Esophagus mucosa (tissue), 1 donor: ENCODE measurements around the gene PIEZO2. TPM values are rescaled to one million over a fixed set of nuclear protein-coding genes. Genes with fewer than 3 reads are reported as not detected.
"Not testable (repeated sequence)": the region's sequence is repeated elsewhere in the genome, so short reads cannot be mapped to it uniquely, and the experiment has no call there.

Source experiments
- ATAC-seq: fragments of 200-7000 bp; cut with Tn5 transposase; one replicate; pipeline ENCODE4 v1.9.1; 2020
- total RNA-seq: library from RNA; stranded (reverse); gene quantifications from one replicate; pipeline ENCODE4 v1.2.4, GENCODE V29; 2023
- donor health status: DM: yes; HTN: yes; CAD: no.

PIEZO2 gene
- total RNA-seq, 1 donor from 2014 or later: 0.76 TPM

GRCh38 chr18:10663750-10664149, 485.6 kb downstream of the PIEZO2 start:
- no peak for ATAC-seq

GRCh38 chr18:10661317-10661716, 488.1 kb downstream of the PIEZO2 start:
- peak; percentile 84 for ATAC-seq

GRCh38 chr18:10660179-10660884, 489.0 kb downstream of the PIEZO2 start:
- peak; percentile 73 for ATAC-seq

- ATAC-seq: no peak
Measured at GRCh38 chr18:10659594-10659993, 489.8 kb downstream of the PIEZO2 start.

- ATAC-seq: no peak
Measured at GRCh38 chr18:10659000-10659399, 490.4 kb downstream of the PIEZO2 start.

GRCh38 chr18:10644003-10644402, 505.4 kb downstream of the PIEZO2 start:
- ATAC-seq: not testable (repeated sequence)

GRCh38 chr18:10642915-10643524, 506.3 kb downstream of the PIEZO2 start:
- ATAC-seq: not testable (repeated sequence)

- not testable (repeated sequence) for ATAC-seq
Measured at GRCh38 chr18:10638539-10638885, 510.9 kb downstream of the PIEZO2 start.

- not testable (repeated sequence) for ATAC-seq
Measured at GRCh38 chr18:10637858-10638538, 511.4 kb downstream of the PIEZO2 start.

GRCh38 chr18:10629076-10629475, 520.3 kb downstream of the PIEZO2 start:
- ATAC-seq: peak; percentile 83

- ATAC-seq: peak; percentile 85
Measured at GRCh38 chr18:10626606-10627213, 522.7 kb downstream of the PIEZO2 start.

- ATAC-seq: not testable (repeated sequence)
Measured at GRCh38 chr18:10623606-10624005, 525.8 kb downstream of the PIEZO2 start.

GRCh38 chr18:10622982-10623381, 526.4 kb downstream of the PIEZO2 start:
- not testable (repeated sequence) for ATAC-seq

- peak; percentile 28 for ATAC-seq
Measured at GRCh38 chr18:10620670-10621329, 528.6 kb downstream of the PIEZO2 start.
